Neural cell (in vitro differentiated cells): ENCODE results near the gene HAO1. TPM values are rescaled to one million over a fixed set of nuclear protein-coding genes. Genes with fewer than 3 reads are reported as not detected.

Experiments
- H2AFZ ChIP-seq: fragments of 200-600, 300-800 bp; sonication (generic), shearing (Covaris generic); 2 replicates; pipeline ENCODE4 v1.6.0; 2014; ENCODE audit warnings: low read depth, mild to moderate bottlenecking, antibody characterized with exemption, low read length, moderate library complexity
- H3F3A ChIP-seq: fragments of 200-600 bp; shearing (Covaris generic); 2 replicates; pipeline ENCODE4 v1.6.1; 2016; ENCODE audit warnings: mild to moderate bottlenecking, moderate library complexity, mixed read lengths, antibody characterized with exemption, low read length; ENCODE audit not compliant: insufficient read depth, poor library complexity, severe bottlenecking
- H3K27ac ChIP-seq: fragments of 200-600, 300-800 bp; sonication (generic), shearing (Covaris generic); 2 replicates; pipeline ENCODE4 v1.5.1; 2014; ENCODE audit warnings: mild to moderate bottlenecking, low read length, moderate library complexity
- H3K27me3 ChIP-seq: fragments of 300-800, 200-600 bp; sonication (generic), shearing (Covaris generic); 2 replicates; pipeline ENCODE4 v1.6.0; 2014; ENCODE audit warnings: mild to moderate bottlenecking, low read depth, low read length, moderate library complexity; ENCODE audit not compliant: insufficient read depth
- H3K36me3 ChIP-seq: fragments of 300-800, 200-600 bp; sonication (generic), shearing (Covaris generic); 2 replicates; pipeline ENCODE4 v1.5.1; 2014; ENCODE audit warnings: mild to moderate bottlenecking, antibody characterized with exemption, low read length, moderate library complexity; ENCODE audit not compliant: insufficient read depth
- H3K4me2 ChIP-seq: fragments of 300-800, 200-600 bp; sonication (generic), shearing (Covaris generic); 2 replicates; pipeline ENCODE4 v1.6.0; 2014; ENCODE audit warnings: mild to moderate bottlenecking, low read length
- H3K4me3 ChIP-seq: fragments of 300-800, 200-600 bp; sonication (generic), shearing (Covaris generic); 2 replicates; pipeline ENCODE4 v1.5.1; 2014; ENCODE audit warnings: mild to moderate bottlenecking, low read length, moderate library complexity
- H3K79me2 ChIP-seq: fragments of 200-600 bp; shearing (Covaris generic); replicated peaks from 2 replicates; pipeline ENCODE4 v1.6.0; 2014; ENCODE audit warnings: mild to moderate bottlenecking, low read length, moderate library complexity; ENCODE audit not compliant: insufficient read depth
- H3K9ac ChIP-seq: fragments of 300-800, 200-600 bp; sonication (generic), shearing (Covaris generic); 2 replicates; pipeline ENCODE4 v1.6.1; 2016; ENCODE audit warnings: mild to moderate bottlenecking, low read length, mixed read lengths
- H3K9me2 ChIP-seq: fragments of 200-600 bp; shearing (Covaris generic); 2 replicates; pipeline ENCODE4 v1.6.1; 2016; ENCODE audit warnings: mild to moderate bottlenecking, low read length, mixed read lengths; ENCODE audit not compliant: insufficient read depth
- H3K9me3 ChIP-seq: fragments of 200-600, 300-800 bp; sonication (generic), shearing (Covaris generic); 2 replicates; pipeline ENCODE4 v1.6.1; 2016; ENCODE audit warnings: mild to moderate bottlenecking, mixed run types, low read length, moderate library complexity, mixed read lengths
- H4K20me1 ChIP-seq: fragments of 200-600 bp; shearing (Covaris generic); 2 replicates; pipeline ENCODE4 v1.6.1; 2016; ENCODE audit warnings: mild to moderate bottlenecking, mixed run types; ENCODE audit not compliant: insufficient read depth
- CTCF ChIP-seq: fragments of 450-650 bp; IDR thresholded peaks from 2 replicates; pipeline ENCODE4 v1.5.1; 2014; ENCODE audit warnings: antibody characterized with exemption, mild to moderate bottlenecking, moderate library complexity; ENCODE audit not compliant: poor library complexity, severe bottlenecking
- EP300 ChIP-seq: fragments of 450-650 bp; conservative IDR thresholded peaks from 2 replicates; pipeline ENCODE4 v1.6.1; 2014; ENCODE audit warnings: antibody characterized with exemption, mild to moderate bottlenecking, moderate library complexity; ENCODE audit not compliant: poor library complexity, severe bottlenecking
- EZH2 ChIP-seq: fragments of 200-600, 300-800 bp; shearing (Covaris generic), sonication (generic); IDR thresholded peaks from 2 replicates; pipeline ENCODE4 v1.6.1; 2014; ENCODE audit warnings: antibody characterized with exemption, low read length, borderline replicate concordance, mild to moderate bottlenecking; ENCODE audit not compliant: insufficient read depth, poor library complexity, severe bottlenecking
- MXI1 ChIP-seq: fragments of 450-650 bp; conservative IDR thresholded peaks from 2 replicates; pipeline ENCODE4 v1.6.1; 2014; ENCODE audit warnings: antibody characterized with exemption, mild to moderate bottlenecking; ENCODE audit not compliant: poor library complexity, severe bottlenecking
- POLR2AphosphoS5 ChIP-seq: IDR thresholded peaks from 2 replicates; pipeline ENCODE4 v1.6.1; 2012
- RAD21 ChIP-seq: fragments of 450-650 bp; conservative IDR thresholded peaks from 2 replicates; pipeline ENCODE4 v1.6.1; 2014; ENCODE audit warnings: antibody characterized with exemption, mild to moderate bottlenecking, moderate library complexity
- REST ChIP-seq: IDR thresholded peaks from 2 replicates; pipeline ENCODE4 v1.6.1; 2012; ENCODE audit warnings: borderline replicate concordance
- SMC3 ChIP-seq: fragments of 450-650 bp; conservative IDR thresholded peaks from 2 replicates; pipeline ENCODE4 v1.6.1; 2014; ENCODE audit warnings: antibody characterized with exemption, mild to moderate bottlenecking, moderate library complexity; ENCODE audit not compliant: poor library complexity
- TAF1 ChIP-seq: IDR thresholded peaks from 2 replicates; pipeline ENCODE4 v1.6.1; 2012; ENCODE audit warnings: low read depth
- polyA plus RNA-seq: library from polyadenylated mRNA; depleted of rRNA; stranded (reverse); fragments of >200 nt; gene quantifications from 2 replicates; pipeline ENCODE4 v1.2.3, GENCODE V29; 2014

HAO1 gene
- polyA plus RNA-seq, 1 donor from 2014 or later: not detected

GRCh38 chr20:7908905-7909304 is 31.4 kb downstream of the HAO1 start:
- no peak overlapping the region for H3K4me2 ChIP-seq
- no peak overlapping the region for H3K27ac ChIP-seq
- no peak overlapping the region for H2AFZ ChIP-seq
- H3K9ac ChIP-seq: no peak overlapping the region
- no peaks in the 10 kb centered on the region for H3K9me3 ChIP-seq
- no peaks in the 10 kb centered on the region for H3K27me3 ChIP-seq
- no peaks in the 10 kb centered on the region for H4K20me1 ChIP-seq
- TF ChIP-seq MXI1 (no peak), RAD21 (no peak)
- H3K79me2 ChIP-seq: no peaks in the 10 kb centered on the region
- H3F3A ChIP-seq: no peaks in the 10 kb centered on the region
- no peak overlapping the region for H3K4me3 ChIP-seq
- no peaks in the 10 kb centered on the region for H3K9me2 ChIP-seq
- no peaks in the 10 kb centered on the region for H3K36me3 ChIP-seq

GRCh38 chr20:7903429-7903828 is 36.8 kb downstream of the HAO1 start:
- Histone ChIP-seq H3K27ac (no peak overlapping the region), H3K9me2 (no peaks in the 10 kb centered on the region), H3K27me3 (no peaks in the 10 kb centered on the region), H3K4me2 (no peak overlapping the region), H3K4me3 (no peak overlapping the region), H4K20me1 (no peaks in the 10 kb centered on the region), H3K79me2 (no peaks in the 10 kb centered on the region), H2AFZ (no peak overlapping the region), H3F3A (no peaks in the 10 kb centered on the region), H3K9ac (no peak overlapping the region), H3K36me3 (no peaks in the 10 kb centered on the region), H3K9me3 (no peaks in the 10 kb centered on the region)
- TF ChIP-seq POLR2AphosphoS5: no peak
- no peak for TF ChIP-seq EZH2
- no peak for TF ChIP-seq EP300

GRCh38 chr20:7902879-7903278 is 37.4 kb downstream of the HAO1 start:
- no peaks in the 10 kb centered on the region for H3F3A ChIP-seq
- H3K4me3 ChIP-seq: no peak overlapping the region
- no peaks in the 10 kb centered on the region for H3K79me2 ChIP-seq
- no peaks in the 10 kb centered on the region for H3K9me3 ChIP-seq
- H3K9me2 ChIP-seq: no peaks in the 10 kb centered on the region
- H3K4me2 ChIP-seq: no peak overlapping the region
- H3K27ac ChIP-seq: no peak overlapping the region
- TF ChIP-seq MXI1 (no peak), TAF1 (no peak), RAD21 (no peak), POLR2AphosphoS5 (no peak), CTCF (no peak)
- no peak overlapping the region for H3K9ac ChIP-seq
- H3K27me3 ChIP-seq: no peaks in the 10 kb centered on the region
- no peaks in the 10 kb centered on the region for H4K20me1 ChIP-seq
- no peak overlapping the region for H2AFZ ChIP-seq
- H3K36me3 ChIP-seq: no peaks in the 10 kb centered on the region

GRCh38 chr20:7897781-7898364 is 42.4 kb downstream of the HAO1 start:
- H3K27me3 ChIP-seq: no peaks in the 10 kb centered on the region
- no peak overlapping the region for H2AFZ ChIP-seq
- H4K20me1 ChIP-seq: no peaks in the 10 kb centered on the region
- H3K9me3 ChIP-seq: no peaks in the 10 kb centered on the region
- TF ChIP-seq POLR2AphosphoS5 (no peak), TAF1 (no peak), SMC3 (no peak), MXI1 (no peak), CTCF (no peak), REST (no peak), RAD21 (no peak), EP300 (no peak), EZH2 (no peak)
- no peak overlapping the region for H3K9ac ChIP-seq
- no peak overlapping the region for H3K4me2 ChIP-seq
- H3K27ac ChIP-seq: no peak overlapping the region
- no peaks in the 10 kb centered on the region for H3F3A ChIP-seq
- H3K36me3 ChIP-seq: no peaks in the 10 kb centered on the region
- H3K4me3 ChIP-seq: no peak overlapping the region
- H3K79me2 ChIP-seq: no peaks in the 10 kb centered on the region
- no peaks in the 10 kb centered on the region for H3K9me2 ChIP-seq
